Thyroid gland (tissue), 4 donors: ENCODE results near the gene OR4C3.
"Not testable (repeated sequence)": the region's sequence is repeated elsewhere in the genome, so short reads cannot be mapped to it uniquely, and the experiment has no call there.

Experiments used
- CTCF ChIP-seq, 6 experiments: fragments of 200-600 bp in 3 of 6; fragments of 450-650 bp in 3 of 6; sonication (generic) in 3 of 6; IDR thresholded peaks; one replicate each; pipeline ENCODE4 v1.5.1; 2016 to 2019; ENCODE audit warnings: antibody characterized with exemption in 6 of 6, mild to moderate bottlenecking in 2 of 6, inconsistent platforms in 1 of 6, moderate library complexity in 1 of 6
- POLR2A ChIP-seq, 2 donors: fragments of 450-650 bp; IDR thresholded peaks; one replicate each; pipeline ENCODE4 v1.6.1; 2017; ENCODE audit warnings: antibody characterized with exemption in 2 of 2, mild to moderate bottlenecking in 2 of 2, moderate library complexity in 1 of 2

DNA sequence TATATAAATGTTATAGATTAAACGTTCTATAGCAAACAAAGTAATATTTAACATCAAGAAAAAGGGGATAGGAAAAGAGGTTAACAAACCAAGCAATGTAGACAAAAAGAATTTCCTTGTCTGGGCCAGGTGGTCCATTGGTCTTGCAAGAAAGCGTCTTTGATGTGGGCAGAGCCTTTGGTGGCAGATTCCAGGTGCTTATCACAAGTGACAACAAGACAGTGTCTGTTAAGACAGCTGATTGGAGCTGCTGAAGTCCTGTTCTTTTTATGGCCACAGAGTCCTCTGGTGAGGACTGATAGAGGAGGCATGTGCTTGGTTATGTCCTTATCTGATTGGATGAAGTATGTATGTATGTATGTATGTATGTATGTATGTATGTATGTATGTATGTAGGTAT, 36.6 kb downstream of the OR4C3 start:
- TF ChIP-seq CTCF, POLR2A (IDR thresholded peaks at IDR 0.05): not testable (repeated sequence)
